HG02884 (cell line): ENCODE data around the gene DNAJC16.
A peak's percentile ranks its signal among the peaks of the same experiment; 100 is the strongest.
"Not testable (repeated sequence)": the region's sequence is repeated elsewhere in the genome, so short reads cannot be mapped to it uniquely, and the experiment has no call there.

Source experiments
- ATAC-seq: cut with Tn5 transposase; IDR thresholded peaks from one replicate; pipeline ENCODE4 v1.9.1; 2021; ENCODE audit warnings: mild to moderate bottlenecking, moderate library complexity; ENCODE audit not compliant: unreplicated experiment

Gene DNAJC16

DNA sequence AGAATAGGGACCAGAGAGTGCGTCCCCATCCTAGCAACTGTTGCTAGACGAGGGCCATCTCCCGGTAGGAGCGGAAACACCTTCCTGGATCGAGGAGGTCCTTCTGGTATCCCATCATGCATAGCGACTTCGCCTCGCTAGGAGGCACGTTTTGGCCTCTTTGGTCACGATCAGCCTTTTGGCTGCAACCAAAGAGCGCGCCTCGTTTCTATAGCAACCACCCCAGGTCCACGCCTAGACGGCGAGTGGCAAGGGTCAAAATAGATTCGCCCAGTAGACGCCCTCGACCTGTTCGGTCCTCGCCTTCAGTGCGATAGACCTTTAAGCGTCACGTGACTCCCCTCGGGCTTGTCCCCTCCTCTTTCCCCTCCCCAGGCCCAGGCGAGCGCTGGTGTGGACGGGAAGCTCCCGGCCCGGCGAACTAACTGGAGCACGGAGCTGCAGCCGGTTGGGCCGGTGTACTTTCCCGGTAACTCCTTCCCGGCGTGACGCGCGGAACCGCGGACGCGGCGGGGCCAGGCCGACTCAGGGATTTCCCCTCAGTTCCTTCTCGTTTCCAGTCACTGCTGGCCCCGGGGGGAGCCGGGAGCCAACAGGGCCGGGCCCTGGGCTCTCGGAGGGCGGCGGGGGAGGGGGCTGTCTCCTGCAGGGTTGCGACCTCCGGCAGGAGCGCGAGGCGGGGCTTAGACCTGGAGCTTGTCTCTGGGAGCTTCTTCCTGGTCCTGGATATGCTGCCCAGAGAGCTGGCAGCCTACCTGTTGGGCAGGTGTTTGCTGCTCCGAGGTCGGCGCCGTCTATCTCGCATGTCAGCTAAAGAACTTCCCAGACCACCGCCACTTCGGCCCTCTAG lies at the start of gene DNAJC16:
TSS of gene DNAJC16 (plus strand) at position 359 of the 850 bp plus-strand sequence. CDS start 2,258 bp downstream, outside the sequence.
- peak; percentile 59 for ATAC-seq

DNA sequence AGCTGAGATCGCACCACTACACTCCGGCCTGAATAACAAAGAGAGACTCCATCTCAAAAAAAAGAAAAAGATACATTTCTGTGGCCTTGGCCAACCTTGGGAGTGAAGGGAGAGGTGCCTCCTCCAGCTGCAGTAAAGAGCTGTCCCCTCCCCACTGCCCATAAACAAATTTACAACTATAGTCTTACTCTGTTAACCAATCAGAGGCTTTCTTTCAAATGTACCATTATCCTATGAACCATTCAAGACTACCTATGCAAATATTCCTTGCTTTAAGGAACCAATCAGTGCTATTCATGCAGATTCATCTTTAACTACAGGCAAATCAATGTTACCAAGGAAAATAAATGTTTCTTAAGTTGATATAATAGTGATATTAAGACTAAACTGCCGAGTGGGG lies 49.7 kb upstream of the DNAJC16 start:
- no peak for ATAC-seq

DNA sequence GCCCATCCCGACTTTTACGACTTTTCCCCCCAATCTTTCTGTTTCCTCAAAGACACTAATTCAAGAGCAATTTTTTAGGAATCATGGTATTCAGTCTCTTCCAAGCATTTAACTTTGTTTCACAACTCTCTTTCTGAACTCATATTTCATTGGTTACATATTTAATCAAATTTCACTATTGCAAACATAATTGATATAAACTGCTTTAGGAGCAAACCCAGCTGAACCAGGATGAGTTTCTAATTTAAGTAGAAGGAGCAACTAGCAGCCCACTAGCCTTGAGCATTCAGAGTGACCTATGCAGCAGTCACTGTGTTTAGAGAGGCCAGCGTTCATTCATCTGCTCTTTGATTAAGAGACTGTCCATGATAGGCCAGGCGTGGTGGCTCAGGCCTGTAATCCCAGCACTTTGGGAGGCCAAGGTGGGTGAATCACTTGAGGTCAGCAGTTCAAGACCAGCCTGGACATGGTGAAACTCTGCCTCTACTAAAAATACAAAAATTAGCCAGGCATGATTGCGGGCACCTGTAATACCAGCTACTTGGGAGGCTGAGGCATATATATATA lies 48.9 kb upstream of the DNAJC16 start:
- ATAC-seq = no peak

DNA sequence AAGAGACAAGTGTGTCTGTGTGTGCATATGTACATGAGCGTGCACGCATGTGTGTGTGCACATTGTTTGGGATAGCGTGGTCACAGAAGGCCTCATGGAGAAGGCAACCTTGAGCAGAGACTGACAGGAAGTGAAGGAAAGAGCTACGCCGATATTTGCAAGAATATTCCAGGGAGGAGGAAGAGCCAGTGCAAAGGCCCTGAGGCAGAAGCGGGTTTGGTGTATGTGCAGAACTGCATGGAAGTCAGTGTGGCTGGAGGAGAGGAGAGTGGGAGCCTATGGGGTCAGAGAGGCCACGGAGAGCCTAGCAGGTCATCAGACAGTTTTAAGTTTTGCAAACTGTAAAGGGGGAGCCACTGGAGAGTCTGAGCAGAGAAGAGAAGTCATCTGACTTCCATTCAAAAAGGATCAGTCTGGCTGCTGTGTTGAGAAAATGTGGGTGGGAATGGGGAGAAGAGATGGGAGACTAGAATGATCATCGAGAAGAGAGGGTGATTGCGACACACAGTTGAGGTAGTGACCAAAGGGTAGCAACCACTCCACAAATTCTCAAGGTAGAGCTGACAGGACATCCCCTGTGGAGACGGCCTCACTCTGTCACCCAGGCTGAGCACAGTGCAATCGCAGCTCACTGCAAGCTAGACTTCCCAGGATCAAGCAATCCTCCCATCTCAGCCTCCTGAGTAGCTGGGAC lies 46.8 kb upstream of the DNAJC16 start:
- ATAC-seq = no peak

DNA sequence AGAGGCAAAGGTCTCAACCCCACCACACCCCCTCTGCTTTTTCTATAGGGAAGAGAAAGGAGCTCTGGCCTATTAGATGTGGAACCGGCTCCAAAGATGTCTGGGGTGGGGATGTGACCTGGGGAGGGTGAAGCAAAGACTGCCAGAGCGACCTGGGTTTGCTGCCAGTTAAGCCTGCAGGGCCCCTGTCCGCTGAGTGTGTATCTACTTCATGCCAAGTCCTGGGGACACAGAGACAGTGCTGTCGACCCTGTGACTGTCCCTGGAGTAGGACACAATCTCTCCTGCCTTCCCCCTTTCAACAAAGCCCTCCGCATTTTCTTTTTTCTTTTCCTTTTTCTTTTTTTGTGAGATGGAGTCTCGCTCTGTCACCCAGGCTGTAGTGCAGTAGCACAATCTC lies 44.2 kb upstream of the DNAJC16 start:
- not testable (repeated sequence) for ATAC-seq

DNA sequence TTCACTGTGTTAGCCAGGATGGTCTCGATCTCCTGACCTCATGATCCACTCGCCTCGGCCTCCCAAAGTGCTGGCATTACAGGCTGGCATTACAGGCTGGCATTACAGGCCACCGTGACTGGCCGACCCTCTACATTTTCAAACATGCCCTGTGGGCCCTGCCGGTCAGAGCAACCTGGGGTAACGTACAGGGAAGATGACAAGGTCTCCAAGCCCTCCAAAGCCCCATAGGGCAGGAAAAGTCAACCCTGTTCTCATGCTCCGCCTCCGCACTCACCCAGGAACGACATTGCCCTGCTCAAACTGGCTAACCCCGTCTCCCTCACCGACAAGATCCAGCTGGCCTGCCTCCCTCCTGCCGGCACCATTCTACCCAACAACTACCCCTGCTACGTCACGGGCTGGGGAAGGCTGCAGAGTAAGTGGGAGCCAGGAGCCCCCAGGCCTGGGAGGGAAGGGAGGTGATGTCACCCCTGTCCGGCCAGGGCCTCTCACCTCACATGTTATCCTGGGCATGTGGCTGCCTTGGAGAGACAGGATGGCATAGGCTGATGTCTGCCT lies 43.6 kb upstream of the DNAJC16 start:
- not testable (repeated sequence) for ATAC-seq

DNA sequence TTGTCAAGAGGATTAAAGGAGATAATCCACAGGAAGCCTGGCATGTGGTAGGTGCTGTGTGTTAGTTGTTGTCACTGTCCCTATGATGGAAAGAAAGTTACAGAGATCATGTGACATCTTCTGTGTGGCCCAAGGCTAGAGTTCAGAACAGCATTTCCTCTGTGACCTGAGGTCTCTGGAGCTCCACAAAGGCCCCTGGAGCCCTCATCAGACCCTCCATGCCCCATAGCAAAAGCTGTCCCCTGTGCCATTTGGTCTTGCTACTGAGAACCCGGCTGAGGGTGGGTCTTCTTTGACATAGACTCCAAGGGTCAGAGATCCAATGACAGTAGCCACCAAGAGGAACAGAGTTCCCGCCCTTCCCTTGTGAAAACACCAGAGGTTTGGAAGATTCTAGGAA lies 42.7 kb upstream of the DNAJC16 start:
- no peak for ATAC-seq

DNA sequence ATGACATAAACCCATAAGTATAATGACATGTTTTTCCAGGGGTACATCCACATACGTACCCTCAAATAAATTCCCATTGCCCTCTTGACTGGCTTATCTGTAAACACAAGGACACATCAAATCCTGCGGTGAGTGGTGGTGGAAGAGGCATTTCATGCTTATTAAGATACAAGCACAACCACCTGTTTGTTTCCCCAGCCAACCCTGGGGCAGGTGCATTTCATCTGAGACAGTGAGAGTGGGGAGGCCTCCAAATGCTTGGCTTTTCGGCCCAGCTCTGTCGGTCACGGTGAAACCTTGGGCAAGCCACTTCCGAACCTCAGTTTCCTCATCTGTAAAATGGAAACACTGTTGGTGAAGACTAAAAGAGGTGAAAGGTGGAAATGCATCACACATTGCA lies 42.2 kb upstream of the DNAJC16 start:
- ATAC-seq = not testable (repeated sequence)

DNA sequence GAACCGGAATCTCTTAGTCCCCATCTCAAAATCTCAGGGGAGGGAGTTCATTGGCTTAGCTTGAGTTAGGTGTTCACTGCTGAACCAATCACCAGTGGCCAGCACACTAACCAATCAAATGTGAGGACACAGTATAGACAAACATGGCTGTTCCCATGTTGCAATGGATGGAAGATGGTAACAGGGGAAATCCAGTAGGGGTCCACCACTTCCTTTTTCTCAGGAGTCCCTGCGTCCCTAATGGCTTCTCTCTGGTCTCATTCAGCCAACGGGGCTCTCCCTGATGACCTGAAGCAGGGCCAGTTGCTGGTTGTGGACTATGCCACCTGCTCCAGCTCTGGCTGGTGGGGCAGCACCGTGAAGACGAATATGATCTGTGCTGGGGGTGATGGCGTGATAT lies 41.0 kb upstream of the DNAJC16 start:
- no peak for ATAC-seq

DNA sequence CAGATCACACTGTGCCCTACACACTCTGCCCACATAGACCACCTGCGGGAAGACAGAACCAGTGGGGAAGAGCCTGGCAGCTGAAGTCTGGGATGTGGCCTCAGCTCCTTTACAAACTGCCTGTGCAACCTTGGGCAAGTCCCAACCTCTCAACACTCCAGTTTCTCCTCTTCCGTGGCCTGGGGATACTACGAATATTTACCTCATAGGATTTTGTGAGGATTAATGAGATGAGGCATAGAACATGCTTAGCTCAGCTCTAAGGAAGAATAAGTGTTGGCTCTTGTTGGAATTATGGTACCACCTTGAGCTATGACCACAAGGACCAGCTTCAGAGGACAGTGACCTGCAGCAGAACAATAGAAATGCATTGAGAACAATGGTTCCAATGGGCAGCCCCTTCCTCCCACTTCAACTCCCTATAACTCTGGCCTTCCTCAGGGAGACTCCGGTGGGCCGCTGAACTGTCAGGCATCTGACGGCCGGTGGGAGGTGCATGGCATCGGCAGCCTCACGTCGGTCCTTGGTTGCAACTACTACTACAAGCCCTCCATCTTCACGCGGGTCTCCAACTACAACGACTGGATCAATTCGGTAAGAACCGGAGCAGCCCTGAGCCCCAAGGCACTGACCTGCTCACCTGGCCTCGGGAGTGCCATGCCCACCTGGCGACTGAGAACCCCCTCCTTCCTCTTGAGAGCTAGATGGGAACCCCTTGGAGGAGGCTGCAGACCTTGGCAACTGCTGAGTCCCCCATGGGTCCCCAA lies 39.6 kb upstream of the DNAJC16 start:
- not testable (repeated sequence) for ATAC-seq

DNA sequence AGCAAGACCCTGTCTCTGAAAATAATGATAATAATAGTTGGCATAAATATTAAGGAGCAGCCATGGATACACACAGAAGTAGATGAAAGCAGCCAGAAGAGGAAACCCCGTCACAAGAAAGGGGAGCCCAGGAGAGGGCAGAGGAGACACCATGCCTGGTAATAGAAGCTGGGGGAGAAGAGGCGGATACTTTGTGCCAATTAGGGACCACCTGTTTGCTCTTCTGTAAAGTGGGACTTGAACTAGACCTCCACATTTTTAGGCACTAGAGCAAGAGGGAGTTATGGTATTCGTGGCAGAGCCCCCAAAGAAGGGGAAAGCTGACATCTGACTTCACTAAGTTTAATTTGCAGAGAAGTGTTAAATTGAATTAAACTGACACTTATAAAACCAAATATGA lies 38.3 kb upstream of the DNAJC16 start:
- no peak for ATAC-seq

DNA sequence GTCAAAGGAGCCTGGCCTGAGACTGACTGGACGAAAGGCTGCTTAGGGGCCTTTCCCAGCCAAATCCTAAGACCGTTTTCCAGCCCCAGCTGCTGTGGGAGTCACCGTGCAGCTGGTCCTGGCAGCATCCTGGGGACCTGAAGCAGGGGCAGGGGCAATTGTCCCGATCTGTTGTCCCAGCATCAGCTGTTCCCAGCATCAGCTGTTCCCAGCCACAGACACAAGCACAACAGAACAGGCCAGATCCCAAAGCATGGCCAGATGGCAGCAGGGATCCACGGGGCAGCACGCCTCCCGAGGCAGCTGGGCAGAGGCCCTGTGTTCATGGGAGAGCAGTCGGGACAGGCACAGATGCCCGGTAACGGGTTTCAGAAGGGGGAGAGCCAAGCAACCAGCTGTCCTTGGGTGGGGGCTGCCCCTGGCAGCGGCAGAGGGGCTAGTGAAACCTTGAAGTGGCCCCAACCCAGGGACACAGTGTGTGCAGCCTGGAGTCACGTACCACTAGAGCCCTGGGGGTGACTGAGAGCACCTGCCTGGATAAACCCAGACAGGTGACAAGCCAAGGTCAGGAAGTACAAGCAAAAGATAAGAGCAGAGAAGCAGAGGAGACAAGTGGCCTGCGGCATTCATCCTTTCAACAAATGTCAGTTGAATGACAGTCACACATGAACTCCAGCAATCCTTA lies 37.5 kb upstream of the DNAJC16 start:
- no peak for ATAC-seq

DNA sequence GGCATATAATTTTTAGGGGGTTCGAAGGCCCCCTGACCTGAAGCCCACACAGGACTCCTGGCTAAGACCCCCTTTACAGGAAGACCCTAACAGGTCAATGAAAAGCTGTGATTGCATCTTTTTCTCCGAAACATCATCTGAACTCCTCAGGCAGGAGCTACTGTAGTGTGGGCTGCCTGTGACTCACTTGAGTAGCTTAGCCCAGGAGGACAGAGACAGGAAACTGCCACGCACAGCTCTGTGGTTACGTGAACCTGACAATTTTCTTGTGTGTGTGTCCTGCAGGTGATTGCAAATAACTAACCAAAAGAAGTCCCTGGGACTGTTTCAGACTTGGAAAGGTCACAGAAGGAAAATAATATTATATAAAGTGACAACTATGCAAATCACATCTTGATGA lies 35.6 kb upstream of the DNAJC16 start:
- not testable (repeated sequence) for ATAC-seq

DNA sequence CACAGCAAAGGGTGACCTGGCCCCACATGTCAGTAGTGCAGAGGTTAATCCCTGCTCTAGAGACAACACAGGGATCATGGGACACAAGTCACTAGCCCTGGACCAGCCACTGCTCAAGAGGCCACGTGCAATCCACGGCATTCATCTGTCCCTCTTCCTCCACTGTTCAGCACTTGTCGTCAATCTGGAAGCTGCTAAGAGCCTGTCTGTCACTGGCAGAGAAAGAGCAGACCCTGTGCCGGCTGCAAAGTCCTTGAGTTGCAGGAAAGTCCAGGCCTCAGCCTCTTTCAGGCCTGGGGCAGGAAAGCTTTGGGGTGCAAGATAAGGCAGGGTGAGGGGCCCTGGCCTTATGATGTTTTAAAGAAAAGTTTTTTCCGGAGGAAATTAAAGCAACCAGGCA lies 34.1 kb upstream of the DNAJC16 start:
- no peak for ATAC-seq

DNA sequence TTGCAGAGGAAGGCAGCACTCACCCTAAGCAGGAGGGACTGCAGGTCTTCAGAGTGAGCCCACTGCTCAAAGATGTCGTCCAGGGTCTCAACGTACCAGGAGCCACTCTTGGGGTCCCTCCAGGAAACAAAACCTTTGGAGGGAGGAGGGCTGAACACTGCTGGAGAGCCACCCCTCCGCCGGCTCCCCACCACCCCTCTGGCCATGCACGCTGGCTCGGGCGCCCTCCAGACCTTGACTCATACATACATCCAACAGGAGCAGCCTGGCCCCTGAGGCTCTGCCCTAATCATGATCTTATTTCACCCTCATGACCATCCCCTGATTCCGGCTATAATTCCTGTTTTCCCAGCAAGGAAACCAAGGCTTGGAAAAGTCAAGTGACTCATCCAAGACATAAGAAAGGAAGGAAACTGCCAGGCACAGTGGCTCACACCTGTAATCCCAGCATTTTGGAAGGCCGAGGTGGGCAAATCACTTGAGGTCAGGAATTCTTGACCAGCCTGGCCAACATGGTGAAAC lies 32.7 kb upstream of the DNAJC16 start:
- ATAC-seq = no peak

DNA sequence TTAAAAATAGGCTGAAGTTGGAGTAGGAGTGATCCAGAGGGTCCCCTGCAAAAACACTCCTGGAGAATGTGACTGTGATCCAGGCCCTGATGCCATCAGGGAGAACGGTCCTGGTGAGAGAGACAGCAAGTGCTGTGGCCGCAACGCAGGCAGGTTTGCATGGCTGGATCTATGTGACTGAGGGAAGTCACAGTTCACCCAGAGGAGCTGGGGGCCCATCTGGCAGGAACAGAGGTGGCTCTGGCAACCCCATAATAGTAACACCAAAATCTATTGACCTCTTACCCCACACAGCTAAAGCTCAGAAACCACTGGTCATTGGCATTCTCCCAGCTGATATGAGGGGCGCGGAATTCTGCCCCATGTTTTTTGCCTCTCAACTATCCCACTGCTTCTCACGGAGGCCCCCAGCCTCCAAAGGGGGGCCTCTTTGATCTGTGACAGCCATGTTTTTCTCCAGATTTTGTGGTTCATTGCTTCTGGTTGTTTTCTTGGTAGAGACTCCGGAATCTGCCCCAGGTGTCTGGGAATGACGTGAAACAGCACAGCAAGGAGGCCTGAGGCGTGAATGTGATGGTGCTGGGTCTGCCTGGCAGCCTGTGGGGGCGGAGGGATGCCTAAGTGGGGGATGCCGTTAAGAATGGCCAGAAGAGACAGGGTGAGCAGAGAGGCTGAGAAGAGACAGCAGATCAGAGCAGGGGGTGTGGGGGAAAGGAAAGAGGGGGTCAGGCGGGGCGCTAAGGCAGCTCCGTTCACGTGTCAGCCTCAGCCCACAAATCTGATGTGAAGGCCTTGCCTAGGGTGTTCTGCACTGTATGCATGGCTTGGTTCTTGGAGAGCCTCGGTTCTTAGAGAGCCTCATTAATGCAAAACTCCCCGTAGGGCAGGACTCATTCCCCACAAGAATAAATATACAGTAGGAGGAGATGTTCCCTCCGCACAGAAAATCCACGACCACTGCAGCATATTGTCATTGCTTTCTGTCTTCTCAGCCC lies 26.2 kb upstream of the DNAJC16 start:
- no peak for ATAC-seq

DNA sequence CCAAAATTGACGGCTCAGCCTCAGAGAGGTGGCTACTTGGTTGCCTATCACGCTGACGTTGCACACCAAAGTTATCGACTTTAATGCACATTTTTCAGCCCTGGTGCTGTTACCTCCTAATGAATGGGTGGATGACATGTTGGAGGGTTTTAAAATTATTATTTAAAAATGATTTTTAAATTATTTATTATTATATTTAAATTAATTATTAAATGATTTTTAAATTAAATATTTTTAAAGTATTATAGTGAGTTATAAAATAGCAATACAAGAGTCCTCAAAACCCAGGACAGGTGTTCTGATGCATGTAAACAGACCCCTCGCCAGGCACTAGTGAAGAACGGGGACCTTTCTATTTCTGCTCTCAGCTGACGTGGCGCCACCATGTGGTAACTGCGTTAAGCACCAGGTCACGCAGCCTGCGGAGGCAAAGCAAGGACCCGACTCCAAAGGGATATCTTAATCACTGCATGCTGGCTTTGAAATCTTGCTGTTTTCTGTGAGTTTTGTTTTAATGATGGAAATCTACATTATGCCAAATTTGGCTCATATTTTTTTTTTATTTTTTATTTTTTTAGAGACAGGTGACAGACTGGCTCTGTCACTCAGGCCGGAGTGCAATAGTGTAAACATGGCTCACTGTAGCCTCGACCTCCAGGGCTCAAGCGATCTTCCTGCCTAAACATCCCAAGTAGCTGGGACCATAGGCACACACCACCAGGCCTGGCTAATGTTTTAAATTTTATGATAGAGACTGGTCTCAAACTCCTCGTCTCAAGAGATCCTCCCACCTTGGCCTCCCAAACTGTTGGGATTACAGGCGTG lies 25.2 kb upstream of the DNAJC16 start:
- no peak for ATAC-seq

DNA sequence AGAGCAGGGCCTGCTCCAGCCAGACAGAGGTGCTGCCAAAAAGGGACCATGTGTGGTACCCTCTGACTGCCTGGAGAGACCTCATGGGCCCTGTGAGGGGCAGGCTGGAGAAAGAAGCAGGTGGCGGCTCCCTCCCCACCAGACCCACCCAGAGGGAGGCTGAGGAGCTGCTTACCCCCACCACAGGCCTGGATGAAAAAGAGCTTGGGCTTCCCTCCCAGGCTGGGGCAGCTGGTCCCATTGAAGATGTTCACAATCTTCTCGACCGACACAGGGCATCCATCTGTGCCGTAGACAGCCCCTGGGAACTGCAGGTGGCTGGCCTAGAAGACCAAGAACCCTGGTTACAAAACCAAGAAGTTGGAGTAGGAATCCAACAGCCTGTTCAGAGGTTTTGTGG lies 22.2 kb upstream of the DNAJC16 start:
- no peak for ATAC-seq
